Endometrium (tissue), 2 donors: ENCODE results near the gene KCNIP1.

Source experiments
- FAIRE-seq: peaks from 2 replicates; lab custom pipeline; 2012; peaks lifted over from hg19 to GRCh38; lab: Jason Lieb, UNC
- donor health status: control.
- donor health status: control.

The KCNIP1 gene

GRCh38 chr5:170599756-170600155 lies 95.9 kb downstream of the KCNIP1 start:
- no peak for FAIRE-seq

- no peak for FAIRE-seq
These were observed 97.8 kb downstream of the KCNIP1 start for GRCh38 chr5:170601619-170602018.

GRCh38 chr5:170603109-170603508 lies 99.3 kb downstream of the KCNIP1 start:
- FAIRE-seq, result no peak

- no peak for FAIRE-seq
These were observed 100.1 kb downstream of the KCNIP1 start for GRCh38 chr5:170603578-170604565.

GRCh38 chr5:170606941-170607340 lies 103.1 kb downstream of the KCNIP1 start:
- no peak for FAIRE-seq

- FAIRE-seq, result no peak
These were observed 107.8 kb downstream of the KCNIP1 start for GRCh38 chr5:170611449-170612090.

GRCh38 chr5:170612256-170612678 lies 108.4 kb downstream of the KCNIP1 start:
- no peak for FAIRE-seq

GRCh38 chr5:170614065-170614490 lies 110.3 kb downstream of the KCNIP1 start:
- FAIRE-seq, result no peak

GRCh38 chr5:170614720-170615119 lies 110.9 kb downstream of the KCNIP1 start:
- FAIRE-seq, result no peak

- FAIRE-seq, result no peak
These were observed 114.0 kb downstream of the KCNIP1 start for GRCh38 chr5:170617533-170618490.

GRCh38 chr5:170619869-170620268 lies 116.0 kb downstream of the KCNIP1 start:
- no peak for FAIRE-seq

GRCh38 chr5:170622933-170623332 lies 119.1 kb downstream of the KCNIP1 start:
- FAIRE-seq, result no peak

GRCh38 chr5:170623576-170624181 lies 119.9 kb downstream of the KCNIP1 start:
- no peak for FAIRE-seq

GRCh38 chr5:170625221-170626165 lies 121.7 kb downstream of the KCNIP1 start:
- no peak for FAIRE-seq

- FAIRE-seq, result no peak
These were observed 122.8 kb downstream of the KCNIP1 start for GRCh38 chr5:170626507-170627150.

GRCh38 chr5:170627271-170627670 lies 123.5 kb downstream of the KCNIP1 start:
- no peak for FAIRE-seq

GRCh38 chr5:170628028-170628427 lies 124.2 kb downstream of the KCNIP1 start:
- FAIRE-seq, result no peak

GRCh38 chr5:170628691-170629565 lies 125.1 kb downstream of the KCNIP1 start:
- no peak for FAIRE-seq
